SKM-1 (cell line): ENCODE measurements around the gene POLA2.

Source experiments
- DNase-seq: peaks from one replicate; lab custom pipeline; 2025; ENCODE audit not compliant: unreplicated experiment; lab: John Stamatoyannopoulos, UW

The POLA2 gene

DNA sequence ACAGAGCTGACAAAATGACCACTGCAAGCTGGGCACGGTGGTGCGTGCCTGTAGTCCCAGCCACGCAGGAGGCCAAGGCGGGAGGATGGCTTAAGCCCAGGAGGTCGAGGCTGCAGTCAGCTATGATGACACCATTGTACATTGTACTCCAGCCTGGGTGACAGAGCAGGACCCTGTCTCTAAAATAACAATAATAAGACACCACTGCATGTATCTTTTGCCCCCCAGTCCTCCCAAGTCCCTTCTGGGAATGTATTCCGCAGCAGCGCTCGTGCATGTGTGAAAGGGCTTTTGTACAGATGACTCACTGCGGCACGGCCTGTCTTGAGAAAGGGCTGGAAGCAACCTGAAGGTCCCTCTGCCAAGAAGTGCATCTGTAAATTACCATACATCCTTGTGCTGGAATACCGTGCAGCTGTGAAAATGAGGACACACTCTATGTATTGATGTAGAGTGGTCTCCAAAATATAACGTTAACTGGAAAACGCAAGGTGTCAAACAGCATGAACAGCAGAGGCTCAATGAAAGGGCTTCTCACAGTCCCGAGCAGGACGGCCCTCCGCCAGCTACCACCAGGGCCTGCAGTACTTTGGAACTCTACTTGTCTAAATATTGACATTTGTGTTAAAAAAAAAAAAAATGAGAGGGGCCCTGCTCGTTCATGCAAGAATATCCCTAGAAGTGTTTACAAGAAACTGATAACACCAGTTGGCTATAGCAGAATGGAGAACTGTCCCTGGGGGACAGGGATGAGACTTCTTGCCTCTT is 43.9 kb downstream of the POLA2 start:
- no peak for DNase-seq

DNA sequence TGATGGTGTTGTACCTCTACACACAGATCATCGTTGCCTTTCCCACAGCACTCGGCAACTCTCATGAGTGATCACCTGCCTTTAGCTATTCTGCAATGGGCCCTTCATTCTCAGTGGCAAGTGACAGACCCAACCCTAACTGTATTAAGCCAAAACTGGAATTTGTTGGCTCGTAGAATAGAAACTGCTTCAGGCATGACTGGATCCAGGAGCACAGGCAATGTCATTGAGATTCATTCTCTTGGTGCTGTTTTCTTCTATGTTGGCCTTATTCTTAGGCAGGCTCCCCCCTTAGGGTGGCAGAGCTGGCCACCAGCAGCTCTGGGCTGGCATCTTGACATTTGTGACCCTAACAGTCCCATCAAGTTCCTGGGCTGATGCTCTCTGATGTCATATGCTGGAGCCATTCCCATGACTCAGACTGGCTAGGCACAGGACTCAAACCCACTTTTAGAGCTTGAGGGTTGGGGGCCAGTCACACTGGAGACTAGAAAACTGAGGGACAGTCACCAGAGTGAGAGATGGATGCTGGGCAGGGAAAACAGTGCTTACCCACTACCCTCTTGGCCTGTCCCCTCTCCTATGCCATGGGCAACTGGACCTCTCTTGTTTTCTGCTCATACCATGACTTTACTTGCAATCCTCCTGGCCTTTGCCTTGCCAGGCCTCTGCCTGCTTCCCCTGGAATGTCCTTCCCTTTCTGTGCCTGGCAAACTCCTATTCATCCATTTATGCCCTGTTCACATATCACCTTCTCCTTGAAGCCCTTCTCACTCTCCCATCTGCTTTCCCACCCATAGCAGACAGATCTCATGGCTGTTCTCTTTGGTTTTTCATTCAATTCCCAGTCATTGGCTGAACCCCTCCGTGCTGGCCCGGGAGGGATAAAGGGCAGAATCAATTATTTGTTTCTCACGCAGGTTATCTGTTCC is 45.8 kb downstream of the POLA2 start:
- no peak for DNase-seq

GRCh38 chr11:65308281-65308891 is 46.6 kb downstream of the POLA2 start:
- no peak for DNase-seq

DNA sequence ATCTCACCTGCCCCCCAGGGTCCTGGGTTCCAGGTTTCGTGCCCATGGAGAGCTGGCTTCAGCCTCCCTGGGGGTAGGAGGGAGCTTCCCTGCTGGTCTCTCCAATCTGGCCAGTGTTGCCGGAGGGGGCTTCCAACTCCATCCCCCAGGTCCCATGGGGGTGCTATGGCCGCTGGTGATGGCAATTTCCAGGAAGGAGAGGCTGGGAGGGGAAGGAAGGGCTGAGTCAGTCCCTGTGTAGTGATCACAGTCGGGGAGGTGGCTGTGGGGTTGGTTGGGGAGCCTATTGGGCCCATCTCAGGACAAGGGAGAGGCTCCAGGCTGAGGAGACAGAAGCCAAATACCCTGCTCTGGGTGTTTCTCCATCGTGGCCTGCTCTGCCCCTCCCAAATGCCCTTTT is 47.2 kb downstream of the POLA2 start:
- no peak for DNase-seq

- DNase-seq = no peak
These were observed 48.5 kb downstream of the POLA2 start for GRCh38 chr11:65310215-65310614.

GRCh38 chr11:65310736-65311135 is 49.0 kb downstream of the POLA2 start:
- no peak for DNase-seq

DNA sequence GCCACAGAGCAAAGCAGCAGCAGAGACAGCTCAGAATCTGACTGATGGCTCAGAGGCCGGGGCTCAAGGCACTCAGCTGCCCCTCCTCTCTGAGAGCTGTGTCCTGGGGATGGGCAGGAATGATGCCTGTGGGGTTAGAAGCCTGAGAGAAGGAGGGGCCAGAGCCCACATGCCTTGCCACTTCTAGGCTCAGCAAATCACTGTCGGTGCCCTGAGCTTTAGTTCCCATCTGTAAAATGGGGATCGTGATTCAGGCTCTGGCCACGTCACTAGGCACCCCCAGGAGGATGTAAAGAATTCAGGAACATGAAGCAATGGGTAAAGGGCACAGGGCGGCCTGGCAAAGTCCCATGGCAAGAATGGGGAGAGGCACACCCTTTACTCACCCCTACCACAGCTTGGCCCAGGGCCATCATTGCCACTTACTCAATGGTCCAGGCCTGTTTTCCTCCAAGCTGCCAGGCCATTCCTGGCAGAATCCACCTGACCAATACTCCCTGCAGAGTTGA is 49.5 kb downstream of the POLA2 start:
- DNase-seq = no peak

- peak; percentile 46 for DNase-seq
These were observed 52.9 kb downstream of the POLA2 start, which contains the start of gene CDC42EP2 for GRCh38 chr11:65314501-65315203. Gene CDC42EP2 (plus strand): TSS chr11:65314866. CDS start chr11:65320899, 6,033 bp downstream.

GRCh38 chr11:65315204-65315865 is 53.6 kb downstream of the POLA2 start:
- DNase-seq = peak; percentile 48

GRCh38 chr11:65315866-65316226 is 54.1 kb downstream of the POLA2 start:
- no peak for DNase-seq

- peak; percentile 32 for DNase-seq
These were observed 54.7 kb downstream of the POLA2 start for GRCh38 chr11:65316227-65317024.

- no peak for DNase-seq
These were observed 55.4 kb downstream of the POLA2 start for GRCh38 chr11:65317025-65317786.

DNA sequence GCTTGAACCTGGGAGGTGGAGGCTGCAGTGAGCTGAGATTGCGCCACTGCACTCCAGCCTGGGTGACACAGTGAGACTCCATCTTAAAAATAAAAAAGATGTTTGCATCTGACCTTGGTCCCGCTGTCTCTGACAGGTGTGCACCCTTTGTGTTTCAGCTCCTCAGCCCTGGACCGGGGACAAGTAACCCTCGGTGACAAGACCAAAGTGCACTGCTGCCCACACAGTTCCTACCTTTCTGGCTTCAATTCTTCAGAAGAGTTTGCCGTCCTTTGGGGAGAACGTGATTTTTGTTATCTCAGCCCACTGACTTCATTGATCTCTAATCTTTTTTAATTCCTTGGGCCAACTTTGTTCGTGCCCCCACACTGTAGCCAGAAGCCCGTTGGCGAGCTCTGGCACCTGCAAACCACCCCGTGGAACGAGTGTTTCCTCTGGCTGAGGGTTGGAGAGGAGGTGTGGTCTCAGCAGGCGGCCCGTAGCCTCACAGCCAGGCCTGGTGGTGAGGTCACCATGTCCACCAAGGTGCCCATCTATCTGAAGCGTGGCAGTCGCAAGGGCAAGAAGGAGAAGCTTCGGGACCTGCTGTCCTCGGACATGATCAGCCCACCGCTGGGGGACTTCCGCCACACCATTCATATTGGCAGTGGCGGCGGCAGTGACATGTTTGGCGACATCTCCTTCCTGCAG is 58.8 kb downstream of the POLA2 start:
- no peak for DNase-seq

DNA sequence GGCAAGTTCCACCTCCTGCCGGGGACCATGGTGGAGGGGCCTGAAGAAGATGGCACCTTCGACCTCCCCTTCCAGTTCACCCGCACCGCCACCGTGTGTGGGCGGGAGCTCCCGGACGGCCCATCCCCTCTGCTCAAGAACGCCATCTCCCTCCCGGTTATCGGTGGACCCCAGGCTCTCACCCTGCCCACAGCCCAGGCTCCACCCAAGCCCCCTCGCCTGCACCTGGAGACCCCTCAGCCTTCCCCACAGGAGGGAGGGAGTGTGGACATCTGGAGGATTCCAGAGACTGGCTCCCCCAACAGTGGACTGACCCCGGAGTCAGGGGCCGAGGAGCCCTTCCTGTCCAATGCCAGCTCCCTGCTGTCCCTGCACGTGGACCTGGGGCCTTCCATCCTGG is 59.3 kb downstream of the POLA2 start:
- no peak for DNase-seq

DNA sequence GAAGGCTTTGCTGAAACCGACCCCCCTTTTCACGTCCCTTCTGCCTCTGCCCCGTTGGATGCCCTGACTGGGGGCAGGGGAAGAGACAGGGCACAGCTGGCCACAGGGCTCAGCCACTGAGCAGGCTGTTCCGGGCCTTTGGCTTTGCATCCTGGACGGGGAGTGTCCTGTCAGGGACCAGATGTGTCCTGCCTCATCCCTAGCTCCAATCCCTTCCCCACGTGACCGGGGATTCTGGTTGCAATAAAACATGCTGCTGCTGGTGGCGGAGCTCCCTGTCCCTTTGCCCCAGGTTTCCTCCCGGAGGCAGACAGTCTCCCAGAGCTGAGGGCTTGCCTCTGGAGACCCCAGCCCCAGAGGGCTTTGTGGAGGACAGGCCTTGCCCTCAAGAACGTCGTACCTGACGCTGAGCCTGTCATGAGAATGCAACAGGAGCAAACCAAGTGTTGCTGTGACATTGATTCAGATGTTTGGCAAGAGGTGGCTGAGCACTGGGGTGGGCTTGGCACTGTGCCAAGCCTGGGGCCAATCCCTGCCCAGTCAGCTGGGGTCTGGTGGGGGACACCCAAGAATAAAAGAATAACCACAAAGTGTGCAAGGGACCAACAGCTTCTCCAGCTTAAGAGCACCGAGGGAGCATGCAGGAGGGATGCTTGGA is 60.2 kb downstream of the POLA2 start:
- DNase-seq = no peak

DNA sequence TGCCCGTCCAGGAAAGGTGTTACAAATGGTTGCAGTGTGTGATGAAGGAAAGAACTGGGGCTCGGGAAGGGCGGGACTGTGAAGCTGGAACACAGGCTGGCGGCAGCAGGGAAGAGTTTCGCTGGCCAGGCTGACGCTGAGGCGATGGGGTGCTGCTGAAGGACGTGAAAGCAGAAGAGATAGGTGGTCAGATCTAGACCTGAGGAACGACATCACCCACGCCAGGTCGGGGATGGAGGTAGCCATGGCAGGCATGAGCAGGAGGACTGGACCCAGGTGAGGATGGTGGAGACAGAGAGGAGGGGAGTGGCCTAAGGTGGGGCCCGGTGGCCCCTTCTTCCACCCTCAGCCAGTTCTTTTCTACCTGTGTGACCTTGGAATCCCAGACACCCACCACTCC is 62.1 kb downstream of the POLA2 start:
- no peak for DNase-seq

DNA sequence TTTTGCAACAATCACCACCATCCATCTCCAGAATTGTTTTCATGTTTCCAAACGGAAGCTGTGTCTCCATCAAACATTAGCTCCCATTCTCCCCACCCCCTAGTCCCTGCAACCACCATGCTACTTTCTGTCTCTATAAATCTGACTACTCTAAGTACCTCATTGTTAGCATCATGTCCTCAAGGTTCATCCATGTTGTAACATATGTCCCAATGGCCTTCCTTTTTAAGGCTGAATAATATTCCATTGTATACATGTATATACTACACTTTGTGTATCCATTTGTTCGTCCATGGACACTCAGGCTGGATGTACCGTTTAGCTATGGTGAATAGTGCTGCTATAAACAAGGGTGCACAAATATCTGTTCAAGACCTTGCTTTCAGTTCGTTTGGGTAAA is 63.7 kb downstream of the POLA2 start:
- no peak for DNase-seq

- no peak for DNase-seq
These were observed 65.3 kb downstream of the POLA2 start for GRCh38 chr11:65327021-65327420.
